Measurements from ENCODE around the gene ATF6. TPM values are rescaled to one million over a fixed set of nuclear protein-coding genes. Genes with fewer than 3 reads are reported as not detected.

The ATF6 gene
- total and polyA plus RNA-seq, 2 donors (not counting 3 experiments of a cell fraction or from before 2014, with no cell fraction given), result 24.9 to 40.3 TPM

- H3K9ac ChIP-seq (replicated peaks; ENCODE audit: extremely low read depth, insufficient read depth, low read length), result no peak overlapping the region
- TF ChIP-seq MYC (IDR thresholded peaks at IDR 0.05; ENCODE audit: low read depth, low read length), result no peak
- TF ChIP-seq EZH2 (IDR thresholded peaks at IDR 0.05; ENCODE audit: borderline replicate concordance, low read depth, low read length, severe bottlenecking), result no peak
- TF ChIP-seq CTCF (IDR thresholded peaks at IDR 0.05; ENCODE audit: extremely low read depth in 1 of 2, insufficient read depth in 1 of 2, low read depth in 1 of 2, low read length in 2 of 2), result no peak
- TF ChIP-seq MAX (IDR thresholded peaks at IDR 0.05; ENCODE audit: insufficient read depth, insufficient read length), result no peak
- no peak for TF ChIP-seq FOS (IDR thresholded peaks at IDR 0.05; ENCODE audit: borderline replicate concordance, insufficient read depth, low read length)
- TF ChIP-seq JUN (IDR thresholded peaks at IDR 0.05; ENCODE audit: borderline replicate concordance, insufficient read depth, insufficient read length, low read depth), result no peak
- no peak for TF ChIP-seq POLR2A (IDR thresholded peaks at IDR 0.05; ENCODE audit: low read depth, low read length)
- no peak for TF ChIP-seq GATA2 (IDR thresholded peaks at IDR 0.05; ENCODE audit: insufficient read depth, insufficient read length, low read depth, low read length)
- H3K4me2 ChIP-seq (ENCODE audit: insufficient read depth, low read length), result no peak overlapping the region
- no peak overlapping the region for H3K4me3 ChIP-seq (replicated peaks in 1 of 3; ENCODE audit: insufficient read depth in 1 of 3, low read depth in 1 of 3, low read length in 3 of 3)
- H2AFZ ChIP-seq (ENCODE audit: low read depth, low read length), result no peak overlapping the region
- H3K27ac ChIP-seq (ENCODE audit: insufficient read depth, low read depth, low read length), result no peak overlapping the region
- no peaks in the 10 kb centered on the region for H3K9me3 ChIP-seq (replicated peaks; ENCODE audit: control insufficient read depth, insufficient read depth, low read length)
- FAIRE-seq, result no peak
- H3K79me2 ChIP-seq (ENCODE audit: control insufficient read depth, insufficient read depth, low read length), result no peaks in the 10 kb centered on the region
- ChIA-PET CTCF (interaction anchor here (1.4 to 1.5 kb wide), 2 partner anchors 9 to 15 kb away, joined by 3 to 4 read pairs; no protein-coding TSS in a partner anchor), POLR2A (interaction anchor here (0.7 kb wide), 1 partner anchor 48 kb away, joined by 3 read pairs; no protein-coding TSS in a partner anchor)
- DNase-seq (ENCODE audit: low read depth, low spot score), result no peak
- H4K20me1 ChIP-seq (replicated peaks; ENCODE audit: control insufficient read depth, extremely low read depth, insufficient read depth, low read length), result no peaks in the 10 kb centered on the region
- intact Hi-C loops (cut with micrococcal nuclease), result no loop called here
- H3K27me3 ChIP-seq (ENCODE audit: control insufficient read depth in 2 of 2, insufficient read depth in 2 of 2, low read length in 2 of 2), result no peaks in the 10 kb centered on the region
- peaks cover 14% of the 10 kb centered on the region for H3K4me1 ChIP-seq (ENCODE audit: control insufficient read depth, extremely low read depth, insufficient read depth, low read length)
- BruUV-seq (replicated peaks), result no TSS peak
- dilution Hi-C loops (cut with MboI; ENCODE audit: extremely low pct_ligation_motif_present, low sequenced_read_pairs), result no loop called here
- H3K9me1 ChIP-seq (replicated peaks; ENCODE audit: control insufficient read depth, extremely low read depth, insufficient read depth, low read length), result no peaks in the 10 kb centered on the region
- peaks cover 7 to 8% of the 10 kb centered on the region in 2 experiments for H3K36me3 ChIP-seq (ENCODE audit: control insufficient read depth in 2 of 2, extremely low read depth in 1 of 2, insufficient read depth in 2 of 2, low read length in 2 of 2)
Measured at GRCh38 chr1:161914595-161914994, 148.5 kb downstream of the ATF6 start.

Data from endothelial cell of umbilical vein (primary cell).